MM.1S (cell line): ENCODE results near the gene ARFGAP1.
"Not testable (repeated sequence)": the region's sequence is repeated elsewhere in the genome, so short reads cannot be mapped to it uniquely, and the experiment has no call there.

ENCODE experiments used
- DNase-seq: peaks from one replicate; pipeline ENCODE4 v3.0.0-alpha.2; 2015
- H2AFZ ChIP-seq: fragments of 300-600 bp; sonication (generic); 2 replicates; pipeline ENCODE4 v1.6.0; 2016; ENCODE audit warnings: antibody characterized with exemption, low read length
- H3F3A ChIP-seq: fragments of 300-600 bp; sonication (generic); 2 replicates; pipeline ENCODE4 v1.6.1; 2016; ENCODE audit warnings: mild to moderate bottlenecking, antibody characterized with exemption, low read length, moderate library complexity, mixed read lengths; ENCODE audit not compliant: insufficient read depth
- H3K27ac ChIP-seq: fragments of 300-600 bp; sonication (generic); 2 replicates; pipeline ENCODE4 v1.5.1; 2016; ENCODE audit warnings: mild to moderate bottlenecking, low read length
- H3K27me3 ChIP-seq: fragments of 300-600 bp; sonication (generic); replicated peaks from 2 replicates; pipeline ENCODE4 v1.6.0; 2016; ENCODE audit warnings: low read length; ENCODE audit not compliant: insufficient read depth
- H3K36me3 ChIP-seq: fragments of 300-600 bp; sonication (generic); replicated peaks from 2 replicates; pipeline ENCODE4 v1.6.1; 2016; ENCODE audit warnings: mild to moderate bottlenecking, low read length, mixed read lengths; ENCODE audit not compliant: insufficient read depth
- H3K4me1 ChIP-seq: fragments of 300-600 bp; sonication (generic); 2 replicates; pipeline ENCODE4 v1.6.1; 2016; ENCODE audit warnings: low read length, mixed read lengths
- H3K4me2 ChIP-seq: fragments of 300-600 bp; sonication (generic); 2 replicates; pipeline ENCODE4 v1.6.0; 2016; ENCODE audit warnings: low read depth, low read length
- H3K4me3 ChIP-seq: fragments of 300-600 bp; sonication (generic); 2 replicates; pipeline ENCODE4 v1.5.1; 2016; ENCODE audit warnings: low read length, mixed read lengths
- H3K79me2 ChIP-seq: fragments of 300-600 bp; sonication (generic); 2 replicates; pipeline ENCODE4 v1.6.1; 2016; ENCODE audit warnings: mixed run types, low read length, mixed read lengths
- H3K9ac ChIP-seq: fragments of 300-600 bp; sonication (generic); 2 replicates; pipeline ENCODE4 v1.6.1; 2016; ENCODE audit warnings: low read length, mixed read lengths
- H3K9me2 ChIP-seq: fragments of 300-600 bp; sonication (generic); replicated peaks from 2 replicates; pipeline ENCODE4 v1.6.1; 2016; ENCODE audit warnings: mild to moderate bottlenecking, low read length, mixed read lengths; ENCODE audit not compliant: insufficient read depth
- H3K9me3 ChIP-seq: fragments of 300-600 bp; sonication (generic); replicated peaks from 2 replicates; pipeline ENCODE4 v1.6.1; 2016; ENCODE audit warnings: mild to moderate bottlenecking, low read length, mixed read lengths; ENCODE audit not compliant: insufficient read depth
- H4K20me1 ChIP-seq: fragments of 300-600 bp; sonication (generic); 2 replicates; pipeline ENCODE4 v1.6.1; 2016; ENCODE audit warnings: mild to moderate bottlenecking, low read length, moderate library complexity, mixed read lengths; ENCODE audit not compliant: insufficient read depth
- EZH2 ChIP-seq: fragments of 300-600 bp; sonication (generic); optimal IDR thresholded peaks from 2 replicates; pipeline ENCODE3; 2017; ENCODE audit warnings: low read depth, mild to moderate bottlenecking, antibody characterized with exemption, low read length, mixed read lengths
- EZH2phosphoT487 ChIP-seq: fragments of 300-600 bp; sonication (generic); IDR thresholded peaks from 2 replicates; pipeline ENCODE4 v1.6.1; 2018; ENCODE audit warnings: antibody characterized with exemption, low read length
- TF ChIP-seq, protein P1 (sequence below): fragments of 300-600 bp; sonication (generic); IDR thresholded peaks from 2 replicates; pipeline ENCODE4 v1.5.1; 2016; ENCODE audit warnings: antibody characterized with exemption, low read length, mixed read lengths

ARFGAP1 gene

DNA sequence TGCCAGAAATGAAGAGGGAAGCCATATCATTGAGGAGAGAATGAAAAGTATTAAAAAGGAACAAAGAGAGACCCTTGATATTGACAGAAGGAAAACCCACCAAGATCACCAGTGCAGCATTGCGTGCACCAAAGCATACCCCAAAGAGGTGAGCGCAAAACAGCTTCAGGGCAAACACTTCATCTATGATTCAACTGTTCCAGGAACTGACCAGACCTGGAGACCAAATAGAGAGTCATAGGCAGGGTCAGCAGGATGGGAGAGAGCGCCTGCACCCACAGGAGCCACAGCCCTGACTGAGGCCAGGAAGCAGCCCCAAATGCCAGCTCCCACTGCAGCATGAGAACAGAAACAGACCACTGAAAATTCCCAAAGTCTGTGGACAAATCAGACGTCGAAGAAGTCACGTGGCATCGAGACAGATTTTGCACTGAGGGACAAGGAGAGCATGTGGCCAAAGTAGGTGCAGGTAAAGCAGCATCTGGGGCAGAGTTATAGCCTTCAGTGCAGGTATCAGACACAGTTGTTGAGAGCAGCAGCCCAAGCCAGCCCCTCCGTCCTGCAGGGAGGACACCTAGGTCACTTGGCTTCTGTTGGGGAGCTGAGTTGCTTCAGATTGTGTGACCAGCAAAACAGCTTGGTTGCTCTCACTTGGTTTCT is 59.3 kb downstream of the ARFGAP1 start:
- Histone ChIP-seq H3K27me3 (peaks cover 81% of the 10 kb centered on the region), H3K4me3 (no peak overlapping the region), H3K4me2 (no peak overlapping the region), H3K27ac (no peak overlapping the region), H2AFZ (no peak overlapping the region), H3K4me1 (no peaks in the 10 kb centered on the region), H3K9me3 (no peaks in the 10 kb centered on the region), H4K20me1 (no peaks in the 10 kb centered on the region), H3K9me2 (no peaks in the 10 kb centered on the region), H3F3A (no peaks in the 10 kb centered on the region), H3K79me2 (no peaks in the 10 kb centered on the region), H3K9ac (no peak overlapping the region), H3K36me3 (no peaks in the 10 kb centered on the region)
- TF ChIP-seq, protein P1, sequence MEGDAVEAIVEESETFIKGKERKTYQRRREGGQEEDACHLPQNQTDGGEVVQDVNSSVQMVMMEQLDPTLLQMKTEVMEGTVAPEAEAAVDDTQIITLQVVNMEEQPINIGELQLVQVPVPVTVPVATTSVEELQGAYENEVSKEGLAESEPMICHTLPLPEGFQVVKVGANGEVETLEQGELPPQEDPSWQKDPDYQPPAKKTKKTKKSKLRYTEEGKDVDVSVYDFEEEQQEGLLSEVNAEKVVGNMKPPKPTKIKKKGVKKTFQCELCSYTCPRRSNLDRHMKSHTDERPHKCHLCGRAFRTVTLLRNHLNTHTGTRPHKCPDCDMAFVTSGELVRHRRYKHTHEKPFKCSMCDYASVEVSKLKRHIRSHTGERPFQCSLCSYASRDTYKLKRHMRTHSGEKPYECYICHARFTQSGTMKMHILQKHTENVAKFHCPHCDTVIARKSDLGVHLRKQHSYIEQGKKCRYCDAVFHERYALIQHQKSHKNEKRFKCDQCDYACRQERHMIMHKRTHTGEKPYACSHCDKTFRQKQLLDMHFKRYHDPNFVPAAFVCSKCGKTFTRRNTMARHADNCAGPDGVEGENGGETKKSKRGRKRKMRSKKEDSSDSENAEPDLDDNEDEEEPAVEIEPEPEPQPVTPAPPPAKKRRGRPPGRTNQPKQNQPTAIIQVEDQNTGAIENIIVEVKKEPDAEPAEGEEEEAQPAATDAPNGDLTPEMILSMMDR = no peak
- TF ChIP-seq EZH2 (no peak), EZH2phosphoT487 (no peak)
- no peak for DNase-seq

DNA sequence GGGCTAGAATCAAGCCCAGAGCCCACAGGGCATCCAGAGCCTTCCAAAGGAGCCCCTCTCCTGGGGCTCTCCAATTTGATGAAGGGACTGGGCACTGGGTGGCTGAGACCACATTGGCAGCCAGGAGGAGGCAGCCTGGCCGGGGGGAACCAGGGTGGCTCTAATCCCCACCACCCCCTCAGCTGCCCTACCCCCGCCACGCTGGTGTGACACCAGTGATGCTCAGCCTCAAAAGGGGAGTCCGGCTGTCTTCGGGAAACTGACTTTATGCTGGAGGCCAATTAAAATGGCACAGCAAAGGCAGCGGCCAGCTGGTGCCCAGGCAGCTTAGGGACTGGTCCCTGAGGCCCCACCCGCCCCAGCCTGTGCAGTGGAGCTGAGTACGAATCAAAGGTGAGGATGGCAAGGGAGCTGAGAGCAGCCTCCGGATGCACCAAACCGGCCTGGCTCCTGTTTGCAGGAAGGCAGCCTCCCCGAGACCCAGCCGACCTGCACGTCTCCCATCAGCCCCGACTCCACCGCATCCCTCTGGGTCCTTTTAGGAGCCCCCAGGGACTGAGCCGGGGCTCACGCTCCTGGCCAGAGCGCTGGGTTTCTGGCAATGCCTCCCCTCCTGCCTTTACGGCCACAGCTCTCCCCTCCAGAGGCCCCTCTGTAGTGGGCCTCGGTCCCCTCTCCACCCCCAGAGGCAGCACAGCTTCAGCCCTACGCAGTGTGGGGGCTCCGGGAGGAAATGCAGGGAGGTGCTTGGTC is 60.1 kb downstream of the ARFGAP1 start:
- H3K36me3 ChIP-seq = no peaks in the 10 kb centered on the region
- no peaks in the 10 kb centered on the region for H3F3A ChIP-seq
- H3K27me3 ChIP-seq = peaks cover 89% of the 10 kb centered on the region
- no peak for DNase-seq
- H4K20me1 ChIP-seq = no peaks in the 10 kb centered on the region
- H3K4me1 ChIP-seq = no peaks in the 10 kb centered on the region
- H2AFZ ChIP-seq = no peak overlapping the region
- no peak overlapping the region for H3K4me3 ChIP-seq
- no peaks in the 10 kb centered on the region for H3K9me2 ChIP-seq
- H3K9me3 ChIP-seq = no peaks in the 10 kb centered on the region
- TF ChIP-seq, protein P1 = no peak
- TF ChIP-seq EZH2 (no peak), EZH2phosphoT487 (no peak)
- no peak overlapping the region for H3K4me2 ChIP-seq
- no peaks in the 10 kb centered on the region for H3K79me2 ChIP-seq
- H3K27ac ChIP-seq = no peak overlapping the region
- no peak overlapping the region for H3K9ac ChIP-seq

DNA sequence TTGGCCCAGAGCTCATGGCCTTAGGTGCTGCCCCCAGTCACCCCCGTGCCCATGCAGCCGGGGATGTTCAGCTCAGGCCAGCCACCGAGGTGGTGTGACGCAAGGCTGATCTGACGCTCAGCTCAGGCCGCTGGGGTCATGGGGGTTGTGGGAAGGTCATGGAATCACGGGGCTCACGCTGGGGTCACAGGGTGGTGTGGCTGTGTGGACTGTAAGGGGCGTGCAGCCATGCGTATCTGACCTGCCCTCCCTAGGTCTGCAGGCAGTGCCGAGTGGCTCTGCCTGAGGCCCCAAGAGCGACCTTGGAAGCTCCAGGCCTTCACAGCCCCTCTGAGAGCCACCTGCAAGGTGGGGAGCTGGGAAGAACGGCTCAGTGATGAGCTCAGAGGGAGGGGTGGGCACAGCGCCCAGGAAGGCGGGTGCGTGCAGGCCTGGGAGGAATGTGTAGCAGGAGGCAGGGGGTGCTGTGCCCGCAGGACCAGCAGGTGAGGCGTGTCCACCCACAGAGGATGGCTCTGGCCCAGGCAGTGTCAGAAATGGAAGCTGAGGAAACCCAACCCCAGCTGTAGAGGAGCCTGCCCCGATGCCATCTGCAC is 60.7 kb downstream of the ARFGAP1 start:
- H3F3A ChIP-seq = no peaks in the 10 kb centered on the region
- no peak overlapping the region for H2AFZ ChIP-seq
- no peaks in the 10 kb centered on the region for H3K36me3 ChIP-seq
- no peak for TF ChIP-seq EZH2phosphoT487
- peaks cover 96% of the 10 kb centered on the region for H3K27me3 ChIP-seq
- no peak overlapping the region for H3K9ac ChIP-seq
- no peak overlapping the region for H3K4me3 ChIP-seq
- no peak for DNase-seq
- no peaks in the 10 kb centered on the region for H3K9me2 ChIP-seq
- H3K4me2 ChIP-seq = no peak overlapping the region
- no peak overlapping the region for H3K27ac ChIP-seq
- no peaks in the 10 kb centered on the region for H3K4me1 ChIP-seq
- H3K9me3 ChIP-seq = no peaks in the 10 kb centered on the region
- no peaks in the 10 kb centered on the region for H3K79me2 ChIP-seq
- no peaks in the 10 kb centered on the region for H4K20me1 ChIP-seq

DNA sequence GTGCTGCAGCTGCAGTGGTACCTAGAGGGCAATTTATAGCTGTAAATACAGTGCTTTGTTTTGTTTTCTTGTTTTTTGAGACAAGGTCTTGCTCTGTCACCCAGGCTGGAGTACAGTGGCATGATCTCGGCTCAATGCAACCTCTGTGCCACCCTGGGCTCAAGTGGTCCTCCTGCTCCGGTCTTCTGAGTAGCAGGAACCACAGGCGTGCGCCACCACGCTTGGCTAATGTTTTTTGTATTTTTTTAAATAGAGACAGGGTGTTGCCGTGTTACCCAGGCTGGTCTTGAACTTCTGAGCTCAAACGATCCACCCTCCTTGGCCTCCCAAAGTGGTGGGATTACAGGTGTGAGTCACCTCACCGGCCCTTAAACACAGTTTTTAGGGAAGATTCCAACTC is 61.7 kb downstream of the ARFGAP1 start:
- Histone ChIP-seq H3K9me3 (no peaks in the 10 kb centered on the region), H2AFZ (no peak overlapping the region), H3K4me3 (no peak overlapping the region), H3K79me2 (no peaks in the 10 kb centered on the region), H3K27ac (no peak overlapping the region), H3K9me2 (no peaks in the 10 kb centered on the region), H3K4me1 (no peaks in the 10 kb centered on the region), H3K27me3 (peaks cover 99% of the 10 kb centered on the region), H3F3A (no peaks in the 10 kb centered on the region), H3K4me2 (no peak overlapping the region), H3K9ac (no peak overlapping the region), H3K36me3 (no peaks in the 10 kb centered on the region), H4K20me1 (no peaks in the 10 kb centered on the region)
- no peak for DNase-seq
- TF ChIP-seq EZH2phosphoT487 (no peak), EZH2 (no peak)
- TF ChIP-seq, protein P1 = no peak

DNA sequence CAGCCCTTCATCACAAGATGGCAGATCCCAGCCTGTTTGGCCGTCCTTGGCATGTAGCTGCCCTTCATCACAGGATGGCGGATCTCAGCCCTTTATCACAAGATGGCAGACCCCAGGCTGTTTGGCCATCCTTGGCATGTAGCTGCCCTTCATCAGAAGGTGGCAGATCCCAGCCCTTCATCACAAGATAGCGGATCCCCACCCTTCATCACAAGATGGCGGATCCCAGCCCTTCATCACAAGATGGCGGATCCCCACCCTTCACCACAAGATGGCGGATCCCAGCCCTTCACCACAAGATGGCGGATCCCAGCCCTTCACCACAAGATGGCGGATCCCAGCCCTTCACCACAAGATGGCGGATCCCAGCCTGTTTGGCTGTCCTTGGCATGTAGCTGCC is 62.4 kb downstream of the ARFGAP1 start:
- not testable (repeated sequence) for H3K9me3 ChIP-seq, H3K4me2 ChIP-seq, H3K4me1 ChIP-seq, H3K79me2 ChIP-seq, H3K4me3 ChIP-seq, H3K36me3 ChIP-seq, H3K9ac ChIP-seq, H2AFZ ChIP-seq, H3F3A ChIP-seq, DNase-seq, H3K9me2 ChIP-seq, H4K20me1 ChIP-seq, H3K27ac ChIP-seq
- H3K27me3 ChIP-seq = peaks cover 96% of the 10 kb centered on the region
